Trophoblast cell (in vitro differentiated cells and primary cell): ENCODE measurements around the gene ZBTB8B.
"Not testable (repeated sequence)": the region's sequence is repeated elsewhere in the genome, so short reads cannot be mapped to it uniquely, and the experiment has no call there.

Experiments used
- DNase-seq, 2 donors: peaks; one replicate each; pipeline ENCODE4 v3.0.0-alpha.2; 2016
- H2AFZ ChIP-seq: 2 replicates; pipeline ENCODE4 v1.6.1; 2013; ENCODE audit warnings: low read length, moderate library complexity, mild to moderate bottlenecking; ENCODE audit not compliant: insufficient read depth, poor library complexity
- H2AK5ac ChIP-seq: 2 replicates; pipeline ENCODE4 v1.6.1; 2013; ENCODE audit warnings: mild to moderate bottlenecking, low read length
- H2BK120ac ChIP-seq: 2 replicates; pipeline ENCODE4 v1.6.1; 2013; ENCODE audit warnings: low read length, mild to moderate bottlenecking, moderate library complexity; ENCODE audit not compliant: insufficient read depth, poor library complexity
- H2BK12ac ChIP-seq: 2 replicates; pipeline ENCODE4 v1.6.1; 2013; ENCODE audit warnings: mild to moderate bottlenecking, low read length, moderate library complexity
- H2BK5ac ChIP-seq: 2 replicates; pipeline ENCODE4 v1.6.1; 2013; ENCODE audit warnings: low read length, low read depth, moderate library complexity, mild to moderate bottlenecking; ENCODE audit not compliant: poor library complexity
- H3K14ac ChIP-seq: 2 replicates; pipeline ENCODE4 v1.6.1; 2013; ENCODE audit warnings: mild to moderate bottlenecking, low read length
- H3K18ac ChIP-seq: 2 replicates; pipeline ENCODE4 v1.6.1; 2013; ENCODE audit warnings: mild to moderate bottlenecking, low read length
- H3K23ac ChIP-seq: 2 replicates; pipeline ENCODE4 v1.6.1; 2013; ENCODE audit warnings: low read length
- H3K27ac ChIP-seq: 2 replicates; pipeline ENCODE4 v1.5.1; 2013; ENCODE audit warnings: low read depth, mild to moderate bottlenecking, inconsistent platforms, low read length, moderate library complexity
- H3K27me3 ChIP-seq: 2 replicates; pipeline ENCODE4 v1.6.1; 2013; ENCODE audit warnings: inconsistent platforms, mild to moderate bottlenecking, low read length, moderate library complexity; ENCODE audit not compliant: insufficient read depth
- H3K36me3 ChIP-seq, 2 experiments: 1 replicate in 1 of 2; 2 replicates in 1 of 2; pipeline ENCODE4 v1.6.1; 2013; ENCODE audit warnings: low read length in 2 of 2, mild to moderate bottlenecking in 2 of 2, moderate library complexity in 1 of 2; ENCODE audit not compliant: insufficient read depth in 2 of 2, control insufficient read depth in 1 of 2
- H3K4ac ChIP-seq: 2 replicates; pipeline ENCODE4 v1.6.1; 2013; ENCODE audit warnings: low read depth, mild to moderate bottlenecking, low read length, moderate library complexity
- H3K4me1 ChIP-seq, 2 experiments: 1 replicate in 1 of 2; 2 replicates in 1 of 2; pipeline ENCODE4 v1.6.1; 2013; ENCODE audit warnings: low read length in 2 of 2, mild to moderate bottlenecking in 2 of 2, moderate library complexity in 1 of 2; ENCODE audit not compliant: insufficient read depth in 2 of 2, control insufficient read depth in 1 of 2
- H3K4me2 ChIP-seq: 2 replicates; pipeline ENCODE4 v1.6.1; 2013; ENCODE audit warnings: inconsistent platforms, mild to moderate bottlenecking, low read length, moderate library complexity
- H3K4me3 ChIP-seq: 2 replicates; pipeline ENCODE4 v1.5.1; 2013; ENCODE audit warnings: mild to moderate bottlenecking, low read depth, low read length, inconsistent platforms
- H3K79me1 ChIP-seq: one replicate; pipeline ENCODE4 v1.6.1; 2013; ENCODE audit warnings: low read length
- H3K79me2 ChIP-seq: 2 replicates; pipeline ENCODE4 v1.6.1; 2013; ENCODE audit warnings: low read length, mild to moderate bottlenecking; ENCODE audit not compliant: control insufficient read depth, insufficient read depth, poor library complexity
- H3K9ac ChIP-seq: 2 replicates; pipeline ENCODE4 v1.6.1; 2013; ENCODE audit warnings: mild to moderate bottlenecking, low read length
- H3K9me3 ChIP-seq: 2 replicates; pipeline ENCODE4 v1.6.1; 2013; ENCODE audit warnings: low read depth, mild to moderate bottlenecking, control low read depth, inconsistent platforms, low read length; ENCODE audit not compliant: insufficient read depth
- H4K12ac ChIP-seq: 2 replicates; pipeline ENCODE4 v1.6.1; 2013; ENCODE audit warnings: low read depth, mild to moderate bottlenecking, low read length, moderate library complexity
- H4K8ac ChIP-seq: 2 replicates; pipeline ENCODE4 v1.6.1; 2013; ENCODE audit warnings: low read depth, mild to moderate bottlenecking, low read length, moderate library complexity
- H4K91ac ChIP-seq: one replicate; pipeline ENCODE4 v1.6.1; 2013; ENCODE audit warnings: low read depth, mild to moderate bottlenecking, low read length, moderate library complexity
- WGBS: extraction: QIAGEN DNeasy Blood & Tissue Kit; methylation state at CpG from one replicate; pipeline ENCODE4 v1.1.7; 2013; ENCODE audit warnings: missing lambda C conversion rate; ENCODE audit not compliant: insufficient read length, insufficient coverage; ENCODE audit errors: extremely low coverage; 5-methylcytosine and 5-hydroxymethylcytosine counted together

ZBTB8B gene

DNA sequence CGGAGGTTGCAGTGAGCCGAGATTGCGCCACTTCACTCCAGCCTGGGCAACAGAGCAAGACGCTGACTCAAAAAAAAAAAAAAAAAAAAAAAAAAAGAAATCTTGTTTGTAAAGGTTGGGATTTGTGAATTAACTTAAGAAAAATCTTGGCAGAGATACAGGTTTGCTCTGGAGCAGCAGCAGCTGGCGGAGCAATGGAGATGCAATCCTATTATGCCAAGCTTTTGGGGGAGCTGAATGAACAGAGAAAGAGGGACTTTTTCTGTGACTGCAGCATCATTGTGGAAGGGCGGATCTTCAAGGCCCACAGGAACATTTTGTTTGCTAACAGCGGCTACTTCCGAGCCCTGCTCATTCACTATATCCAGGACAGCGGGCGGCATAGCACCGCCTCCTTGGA is 5.6 kb downstream of the ZBTB8B start:
- Histone ChIP-seq H3K9me3 (no peaks in the 10 kb centered on the region), H3K9ac (no peak overlapping the region), H3K27ac (no peak overlapping the region), H4K12ac (no peak overlapping the region), H3K36me3 (peaks cover 0 to 3% of the 10 kb centered on the region in 2 experiments), H3K4ac (no peak overlapping the region), H3K23ac (no peak overlapping the region), H2BK120ac (no peak overlapping the region), H2BK5ac (no peak overlapping the region), H3K79me1 (no peaks in the 10 kb centered on the region), H2AK5ac (no peak overlapping the region), H3K4me1 (peaks cover 1 to 4% of the 10 kb centered on the region in 2 experiments), H2AFZ (no peak overlapping the region), H3K18ac (no peak overlapping the region), H3K14ac (no peak overlapping the region), H4K91ac (no peak overlapping the region), H2BK12ac (no peak overlapping the region), H4K8ac (no peak overlapping the region), H3K4me3 (no peak overlapping the region), H3K4me2 (no peak overlapping the region), H3K27me3 (no peaks in the 10 kb centered on the region), H3K79me2 (no peaks in the 10 kb centered on the region)
- no peak for DNase-seq
- no CpG with 5 or more reads among the region's 11 CpGs for WGBS

- Histone ChIP-seq H3K4me1 (no peaks in the 10 kb centered on the region), H3K36me3 (peaks cover 0 to 3% of the 10 kb centered on the region in 2 experiments), H2AFZ (no peak overlapping the region), H3K4me2 (no peak overlapping the region), H3K79me1 (no peaks in the 10 kb centered on the region), H4K12ac (no peak overlapping the region), H3K18ac (no peak overlapping the region), H3K9me3 (no peaks in the 10 kb centered on the region), H3K4me3 (no peak overlapping the region), H3K27ac (no peak overlapping the region), H3K9ac (no peak overlapping the region), H2BK5ac (no peak overlapping the region), H3K27me3 (no peaks in the 10 kb centered on the region), H2BK12ac (no peak overlapping the region), H4K8ac (no peak overlapping the region), H3K14ac (no peak overlapping the region), H2BK120ac (no peak overlapping the region), H3K79me2 (no peaks in the 10 kb centered on the region), H4K91ac (no peak overlapping the region), H3K23ac (no peak overlapping the region), H2AK5ac (no peak overlapping the region), H3K4ac (no peak overlapping the region)
- whole genome bisulfite sequencing: no CpG with 5 or more reads among the region's 28 CpGs
- peak; percentile 71 to 74 for DNase-seq
These were observed 6.3 kb downstream of the ZBTB8B start for GRCh38 chr1:32470991-32471694.

- H3K4me3 ChIP-seq: no peak overlapping the region
- no peak overlapping the region for H3K4me2 ChIP-seq
- H3K36me3 ChIP-seq: peaks cover 0 to 3% of the 10 kb centered on the region in 2 experiments
- H2BK12ac ChIP-seq: no peak overlapping the region
- no peaks in the 10 kb centered on the region for H3K4me1 ChIP-seq
- no peak overlapping the region for H3K9ac ChIP-seq
- H4K12ac ChIP-seq: no peak overlapping the region
- no peak overlapping the region for H2BK5ac ChIP-seq
- H2AFZ ChIP-seq: no peak overlapping the region
- H4K8ac ChIP-seq: no peak overlapping the region
- WGBS: no CpG with 5 or more reads among the region's 3 CpGs
- no peak overlapping the region for H3K23ac ChIP-seq
- no peaks in the 10 kb centered on the region for H3K9me3 ChIP-seq
- H3K27me3 ChIP-seq: no peaks in the 10 kb centered on the region
- H3K79me1 ChIP-seq: no peaks in the 10 kb centered on the region
- no peak overlapping the region for H2AK5ac ChIP-seq
- no peak overlapping the region for H3K14ac ChIP-seq
- H3K18ac ChIP-seq: no peak overlapping the region
- no peak overlapping the region for H4K91ac ChIP-seq
- H3K27ac ChIP-seq: no peak overlapping the region
- DNase-seq: no peak
- no peak overlapping the region for H3K4ac ChIP-seq
- H3K79me2 ChIP-seq: no peaks in the 10 kb centered on the region
- H2BK120ac ChIP-seq: no peak overlapping the region
These were observed 7.0 kb downstream of the ZBTB8B start for GRCh38 chr1:32471695-32472362.

DNA sequence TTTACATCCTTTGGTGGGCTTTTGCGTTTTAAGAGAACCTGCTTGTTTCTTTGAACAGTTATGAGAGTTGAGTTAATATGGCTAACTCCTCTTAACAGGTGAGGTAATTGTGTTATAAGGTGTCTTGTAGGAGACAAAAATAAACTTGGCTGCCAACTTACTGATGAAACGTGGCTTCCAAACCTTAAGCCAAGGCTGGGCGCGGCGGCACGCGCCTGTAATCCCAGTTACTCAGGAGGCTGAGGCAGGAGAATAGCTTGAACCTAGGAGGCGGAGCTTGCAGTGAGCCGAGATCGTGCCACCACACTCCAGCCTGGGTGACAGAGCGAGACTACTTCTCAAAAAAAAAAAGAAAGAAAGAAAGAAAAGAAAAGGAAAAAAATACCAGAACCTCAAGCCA is 8.1 kb downstream of the ZBTB8B start:
- H2AK5ac ChIP-seq, H2BK5ac ChIP-seq, H2AFZ ChIP-seq, H3K4me3 ChIP-seq, DNase-seq, H2BK12ac ChIP-seq, H3K27ac ChIP-seq, H3K9me3 ChIP-seq, H4K12ac ChIP-seq, H3K23ac ChIP-seq, H3K14ac ChIP-seq, H3K4me1 ChIP-seq, H3K4ac ChIP-seq, H3K79me2 ChIP-seq, H3K9ac ChIP-seq, H3K36me3 ChIP-seq, H3K79me1 ChIP-seq, H3K27me3 ChIP-seq, H2BK120ac ChIP-seq, H3K4me2 ChIP-seq, H3K18ac ChIP-seq, H4K8ac ChIP-seq, H4K91ac ChIP-seq: not testable (repeated sequence)
- no CpG with 5 or more reads among the region's 11 CpGs for WGBS
